Prostate gland (tissue), 2 donors: ENCODE measurements around the gene IFT81.

ENCODE experiments used
- CTCF ChIP-seq, 4 experiments: fragments of 200-600 bp in 2 of 4; fragments of 450-650 bp in 2 of 4; sonication (generic) in 2 of 4; IDR thresholded peaks; 1 replicate in 3 of 4; 2 replicates in 1 of 4; pipeline ENCODE4 v1.5.1; 2016 to 2019; ENCODE audit warnings: antibody characterized with exemption in 4 of 4, mild to moderate bottlenecking in 2 of 4, moderate library complexity in 2 of 4
- POLR2A ChIP-seq: fragments of 450-650 bp; IDR thresholded peaks from one replicate; pipeline ENCODE4 v1.6.1; 2016; ENCODE audit warnings: antibody characterized with exemption, mild to moderate bottlenecking
- POLR2AphosphoS5 ChIP-seq: sonication (generic); formaldehyde crosslinking; IDR thresholded peaks from one replicate; pipeline ENCODE4 v1.6.1; 2017; ENCODE audit warnings: antibody characterized with exemption

DNA sequence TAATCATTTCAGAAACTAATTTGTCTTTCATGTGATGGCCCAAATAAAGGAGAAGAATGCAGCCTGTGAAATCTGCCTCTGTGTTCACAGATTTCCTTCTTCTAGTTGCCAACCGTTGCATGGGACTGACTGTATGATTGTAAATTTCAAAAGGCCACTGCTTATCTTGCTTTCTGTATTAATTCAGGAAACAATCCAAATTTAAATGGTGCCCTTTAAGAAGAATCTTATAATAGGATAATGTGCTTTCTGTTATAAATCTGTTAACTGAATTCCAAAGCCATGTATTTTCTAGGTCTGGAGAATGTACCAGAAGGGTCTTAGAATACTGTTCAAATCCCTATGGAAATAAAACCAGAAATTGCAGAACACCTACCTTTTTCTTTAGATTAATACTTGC lies 98.3 kb downstream of the IFT81 start:
- TF ChIP-seq CTCF (IDR thresholded peaks at IDR 0.05), result no peak
- TF ChIP-seq POLR2AphosphoS5, result no peak
- no peak for TF ChIP-seq POLR2A
